Glutamatergic neuron (in vitro differentiated cells): Measurements from ENCODE around the gene SLC18A3. TPM values are rescaled to one million over a fixed set of nuclear protein-coding genes. Genes with fewer than 3 reads are reported as not detected.

ENCODE experiments used
- DNase-seq: peaks from one replicate; pipeline ENCODE4 v3.0.0; 2022
- H3K27ac Mint-ChIP-seq: one replicate; pipeline ENCODE4 v1.8.0; 2020; ENCODE audit warnings: mild to moderate bottlenecking, mixed read lengths, inconsistent platforms; ENCODE audit not compliant: unreplicated experiment
- H3K27me3 Mint-ChIP-seq: one replicate; pipeline ENCODE4 v1.8.0; 2020; ENCODE audit warnings: mild to moderate bottlenecking, moderate library complexity, mixed read lengths, inconsistent platforms; ENCODE audit not compliant: unreplicated experiment
- H3K36me3 Mint-ChIP-seq: one replicate; pipeline ENCODE4 v1.8.0; 2020; ENCODE audit warnings: mild to moderate bottlenecking, mixed read lengths, inconsistent platforms; ENCODE audit not compliant: unreplicated experiment
- H3K4me1 Mint-ChIP-seq: one replicate; pipeline ENCODE4 v1.8.0; 2020; ENCODE audit warnings: mild to moderate bottlenecking, low read depth, mixed read lengths, inconsistent platforms; ENCODE audit not compliant: unreplicated experiment
- H3K4me3 Mint-ChIP-seq: one replicate; pipeline ENCODE4 v1.8.0; 2020; ENCODE audit warnings: mild to moderate bottlenecking, mixed read lengths, inconsistent platforms; ENCODE audit not compliant: unreplicated experiment
- H3K9me3 Mint-ChIP-seq: one replicate; pipeline ENCODE4 v1.8.0; 2020; ENCODE audit warnings: mild to moderate bottlenecking, moderate library complexity, mixed read lengths, inconsistent platforms; ENCODE audit not compliant: unreplicated experiment
- total RNA-seq: library from RNA; stranded (reverse); fragmentation: NEBNext Ultra II Directional; extraction: Animal tissue kit (Norgen Biotek cat#: 25700); gene quantifications from one replicate; pipeline ENCODE4 v1.2.1, GENCODE V29; 2021; ENCODE audit not compliant: unreplicated experiment
- TF ChIP-seq, protein P1 (sequence below): fragments of 200-600 bp; sonication (generic); IDR thresholded peaks from one replicate; pipeline ENCODE4 v1.5.0; 2021; ENCODE audit not compliant: partially characterized antibody, unreplicated experiment

Gene SLC18A3
- total RNA-seq, 1 donor from 2014 or later = 21.5 TPM

DNA sequence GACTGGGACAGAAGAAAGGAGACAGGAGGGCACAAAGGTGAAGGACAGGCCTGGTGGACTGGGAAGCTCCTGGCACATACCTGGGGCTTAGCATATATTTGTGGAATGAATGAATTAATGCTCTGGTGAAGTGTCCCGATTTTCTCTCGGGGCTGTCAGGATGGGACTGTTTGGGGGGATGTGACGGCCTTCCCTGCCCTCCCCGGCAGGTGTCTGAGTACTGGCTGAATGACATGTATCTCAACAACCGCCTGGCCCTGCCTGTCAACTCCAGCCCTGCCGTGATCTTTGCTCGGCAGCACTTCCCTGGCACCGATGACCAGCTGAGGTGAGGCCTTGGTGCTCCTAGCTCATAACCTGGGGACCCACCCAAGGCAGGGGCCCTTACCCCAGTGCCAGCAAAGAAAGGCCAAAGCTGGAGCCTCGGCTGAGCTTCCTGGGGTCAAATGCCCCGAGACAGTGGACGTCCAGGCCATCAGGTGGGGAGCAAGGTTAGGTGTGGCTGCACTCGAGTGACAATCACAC is 10.2 kb downstream of the SLC18A3 start:
- H3K27me3 Mint-ChIP-seq = peaks cover 27% of the 10 kb centered on the region

GRCh38 chr10:49620841-49621378 is 10.8 kb downstream of the SLC18A3 start:
- Mint-ChIP-seq H3K4me3 (peak overlapping the region; percentile 66), H3K27me3 (peaks cover 26% of the 10 kb centered on the region), H3K36me3 (peaks cover 17% of the 10 kb centered on the region), H3K4me1 (peaks cover 29% of the 10 kb centered on the region), H3K9me3 (peaks cover 10% of the 10 kb centered on the region), H3K27ac (peak overlapping the region; percentile 95)
- TF ChIP-seq, protein P1, sequence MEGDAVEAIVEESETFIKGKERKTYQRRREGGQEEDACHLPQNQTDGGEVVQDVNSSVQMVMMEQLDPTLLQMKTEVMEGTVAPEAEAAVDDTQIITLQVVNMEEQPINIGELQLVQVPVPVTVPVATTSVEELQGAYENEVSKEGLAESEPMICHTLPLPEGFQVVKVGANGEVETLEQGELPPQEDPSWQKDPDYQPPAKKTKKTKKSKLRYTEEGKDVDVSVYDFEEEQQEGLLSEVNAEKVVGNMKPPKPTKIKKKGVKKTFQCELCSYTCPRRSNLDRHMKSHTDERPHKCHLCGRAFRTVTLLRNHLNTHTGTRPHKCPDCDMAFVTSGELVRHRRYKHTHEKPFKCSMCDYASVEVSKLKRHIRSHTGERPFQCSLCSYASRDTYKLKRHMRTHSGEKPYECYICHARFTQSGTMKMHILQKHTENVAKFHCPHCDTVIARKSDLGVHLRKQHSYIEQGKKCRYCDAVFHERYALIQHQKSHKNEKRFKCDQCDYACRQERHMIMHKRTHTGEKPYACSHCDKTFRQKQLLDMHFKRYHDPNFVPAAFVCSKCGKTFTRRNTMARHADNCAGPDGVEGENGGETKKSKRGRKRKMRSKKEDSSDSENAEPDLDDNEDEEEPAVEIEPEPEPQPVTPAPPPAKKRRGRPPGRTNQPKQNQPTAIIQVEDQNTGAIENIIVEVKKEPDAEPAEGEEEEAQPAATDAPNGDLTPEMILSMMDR = no peak
- DNase-seq = peak; percentile 56

More for the DNA sequence above, 10.2 kb downstream of the SLC18A3 start:
- peaks cover 10% of the 10 kb centered on the region for H3K9me3 Mint-ChIP-seq
- peaks cover 29% of the 10 kb centered on the region for H3K4me1 Mint-ChIP-seq
- peak overlapping the region; percentile 37 for H3K4me3 Mint-ChIP-seq
- H3K27ac Mint-ChIP-seq = peak overlapping the region; percentile 95
- peaks cover 13% of the 10 kb centered on the region for H3K36me3 Mint-ChIP-seq
- TF ChIP-seq, protein P1 = no peak
- no peak for DNase-seq

DNA sequence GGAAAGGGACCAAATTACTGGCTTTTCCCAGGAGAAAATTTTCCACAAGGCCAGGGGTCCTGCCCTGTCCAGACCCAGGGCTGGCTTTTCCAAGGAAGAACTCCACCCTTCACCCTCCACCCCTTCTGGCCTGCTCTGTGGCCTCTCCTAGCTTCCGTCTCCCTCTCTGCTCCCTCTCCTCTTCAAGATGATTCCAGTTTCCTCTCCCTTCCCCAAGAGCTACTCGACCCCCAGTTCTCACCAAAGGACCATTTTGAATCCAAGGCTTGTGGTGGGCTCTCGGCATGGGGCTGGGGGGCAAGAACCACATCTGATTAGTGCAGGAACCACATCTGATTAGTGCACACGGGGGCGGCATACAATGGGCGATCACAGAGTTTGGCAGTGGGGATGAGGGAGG is 11.5 kb downstream of the SLC18A3 start:
- H3K27ac Mint-ChIP-seq = peak overlapping the region; percentile 95
- H3K36me3 Mint-ChIP-seq = peaks cover 17% of the 10 kb centered on the region
- H3K9me3 Mint-ChIP-seq = peaks cover 10% of the 10 kb centered on the region
- H3K4me3 Mint-ChIP-seq = peak overlapping the region; percentile 66
- DNase-seq = no peak
- H3K4me1 Mint-ChIP-seq = peaks cover 29% of the 10 kb centered on the region
- peaks cover 28% of the 10 kb centered on the region for H3K27me3 Mint-ChIP-seq
- TF ChIP-seq, protein P1 = no peak

DNA sequence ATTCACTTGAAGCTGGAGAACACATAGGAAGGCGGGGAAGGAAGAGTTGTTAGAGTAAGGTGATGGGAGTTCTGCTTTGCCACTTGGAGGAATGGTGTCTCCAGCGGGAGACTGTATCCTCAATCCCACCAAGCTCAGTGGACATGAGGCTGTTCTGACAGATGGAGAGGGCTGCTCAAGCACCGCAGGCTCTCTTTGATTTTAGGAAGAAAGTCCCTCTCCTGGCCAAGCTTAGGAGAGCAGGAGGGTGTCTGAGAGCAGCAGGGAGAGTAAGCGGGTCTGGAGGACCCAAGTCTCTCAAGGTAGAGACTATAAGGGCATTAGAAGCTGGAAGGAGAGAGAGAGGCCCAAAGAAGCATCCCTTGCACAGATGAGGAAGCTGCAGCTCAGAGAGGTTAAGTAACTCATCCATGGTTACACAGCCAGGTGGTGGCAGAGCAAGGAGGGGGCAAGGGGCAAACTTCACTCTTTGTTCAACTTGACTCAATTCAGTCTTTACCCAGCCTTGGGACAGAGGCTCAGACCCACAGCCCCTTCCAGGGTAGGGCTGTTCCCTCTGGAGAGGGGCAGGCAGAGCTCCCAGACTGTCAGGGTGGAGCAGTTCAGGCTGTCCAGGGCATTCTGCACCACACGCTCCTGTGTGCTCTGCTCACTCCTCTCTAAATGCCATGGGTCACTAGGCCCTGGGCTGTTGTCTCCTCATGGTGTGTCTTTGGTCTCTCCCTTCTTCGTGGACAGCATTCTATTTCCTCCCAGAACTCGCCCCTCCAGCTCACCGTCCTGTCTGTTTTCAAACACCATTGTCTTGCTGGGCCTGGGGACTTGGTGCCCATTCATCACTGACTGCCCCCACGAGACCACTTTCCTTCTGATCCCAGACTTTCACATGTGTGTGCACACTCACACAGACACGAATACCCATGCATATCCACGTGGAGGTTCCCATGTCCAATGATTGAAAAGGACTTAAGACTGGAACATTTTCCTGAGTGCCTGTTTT is 12.6 kb downstream of the SLC18A3 start:
- no peak for DNase-seq
- Mint-ChIP-seq H3K9me3 (peaks cover 10% of the 10 kb centered on the region), H3K4me3 (peak overlapping the region; percentile 69), H3K4me1 (peaks cover 23% of the 10 kb centered on the region), H3K36me3 (peaks cover 17% of the 10 kb centered on the region), H3K27ac (peak overlapping the region; percentile 95), H3K27me3 (peaks cover 25% of the 10 kb centered on the region)
- TF ChIP-seq, protein P1 = no peak
